Neural crest cell (in vitro differentiated cells): Measurements from ENCODE around the gene CTF1. TPM values are rescaled to one million over a fixed set of nuclear protein-coding genes. Genes with fewer than 3 reads are reported as not detected.
"Not testable (repeated sequence)": the region's sequence is repeated elsewhere in the genome, so short reads cannot be mapped to it uniquely, and the experiment has no call there.

Source experiments
- DNase-seq: peaks from one replicate; pipeline ENCODE4 v3.0.0; 2021; ENCODE audit warnings: low read depth, mixed read lengths, low spot score
- H3K27ac Mint-ChIP-seq: one replicate; pipeline ENCODE4 v1.8.0; 2021; ENCODE audit warnings: mild to moderate bottlenecking, mixed read lengths; ENCODE audit not compliant: unreplicated experiment
- H3K27me3 Mint-ChIP-seq: 2 replicates; pipeline ENCODE4 v1.8.0; 2021; ENCODE audit warnings: low read depth, mild to moderate bottlenecking, mixed read lengths
- H3K36me3 Mint-ChIP-seq: 2 replicates; pipeline ENCODE4 v1.8.0; 2021; ENCODE audit warnings: low read depth, mild to moderate bottlenecking, mixed read lengths
- H3K4me1 Mint-ChIP-seq: 2 replicates; pipeline ENCODE4 v1.8.0; 2021; ENCODE audit warnings: mixed read lengths
- H3K4me3 Mint-ChIP-seq: one replicate; pipeline ENCODE4 v1.8.0; 2021; ENCODE audit warnings: mild to moderate bottlenecking, mixed read lengths
- H3K9me3 Mint-ChIP-seq: 2 replicates; pipeline ENCODE4 v1.8.0; 2021; ENCODE audit warnings: mixed read lengths
- CTCF ChIP-seq: fragments of 200-600 bp; sonication (generic); conservative IDR thresholded peaks from 2 replicates; pipeline ENCODE4 v1.5.0; 2021; ENCODE audit warnings: antibody characterized with exemption, mild to moderate bottlenecking
- total RNA-seq: library from RNA; stranded (reverse); gene quantifications from 2 replicates; pipeline ENCODE4 v1.2.1, GENCODE V29; 2021

Gene CTF1
- total RNA-seq, 1 donor from 2014 or later = 1.6 TPM

DNA sequence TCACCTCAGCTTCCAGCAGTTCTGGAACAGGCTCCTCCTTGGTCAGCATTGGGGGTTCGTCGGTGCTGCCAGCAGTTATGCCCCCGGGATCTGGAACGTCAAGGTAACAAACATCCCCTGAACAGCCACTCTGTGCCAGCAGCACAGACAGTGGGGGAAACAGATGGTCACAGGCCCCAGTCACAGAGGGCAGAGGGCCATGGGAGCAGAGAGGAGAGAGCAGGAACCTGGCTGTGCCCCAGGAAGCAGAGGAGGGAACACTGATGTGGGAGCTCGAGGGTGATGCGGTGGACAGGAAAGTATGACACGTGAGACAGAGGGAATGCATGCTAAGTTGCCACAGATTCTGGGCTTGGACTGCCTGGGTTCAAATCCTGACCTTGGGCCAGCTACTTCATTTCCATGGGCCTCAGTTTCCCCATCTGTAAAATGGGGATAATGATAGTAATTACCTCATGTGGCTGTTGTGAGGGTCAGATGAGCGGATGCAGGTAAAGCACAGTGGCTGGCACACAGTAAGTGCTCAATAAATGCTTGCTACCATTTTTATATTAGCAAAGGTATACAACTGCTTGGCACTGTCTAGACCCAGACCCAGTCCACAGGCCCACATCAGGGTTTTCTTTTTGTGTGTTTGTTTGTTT, 7.4 kb upstream of the CTF1 start:
- H3K36me3 Mint-ChIP-seq = peaks cover 14% of the 10 kb centered on the region
- no peaks in the 10 kb centered on the region for H3K9me3 Mint-ChIP-seq
- no peak for TF ChIP-seq CTCF
- H3K4me3 Mint-ChIP-seq = peak overlapping the region; percentile 57
- peaks cover 13% of the 10 kb centered on the region for H3K4me1 Mint-ChIP-seq
- DNase-seq = no peak
- H3K27ac Mint-ChIP-seq = no peak overlapping the region
- H3K27me3 Mint-ChIP-seq = no peaks in the 10 kb centered on the region

- DNase-seq = no peak
- Mint-ChIP-seq H3K36me3 (peaks cover 14% of the 10 kb centered on the region), H3K27ac (no peak overlapping the region), H3K27me3 (no peaks in the 10 kb centered on the region), H3K4me3 (peak overlapping the region; percentile 39), H3K9me3 (no peaks in the 10 kb centered on the region), H3K4me1 (peaks cover 19% of the 10 kb centered on the region)
- TF ChIP-seq CTCF = no peak
Measured at GRCh38 chr16:30889721-30890120, 6.7 kb upstream of the CTF1 start.

- not testable (repeated sequence) for H3K9me3 Mint-ChIP-seq, H3K27me3 Mint-ChIP-seq, H3K27ac Mint-ChIP-seq, DNase-seq
- peak overlapping the region; percentile 54 for H3K4me3 Mint-ChIP-seq
- H3K4me1 Mint-ChIP-seq = peaks cover 35% of the 10 kb centered on the region
- peaks cover 10% of the 10 kb centered on the region for H3K36me3 Mint-ChIP-seq
Measured at GRCh38 chr16:30891043-30891823, 5.2 kb upstream of the CTF1 start.

GRCh38 chr16:30892670-30893416, 3.6 kb upstream of the CTF1 start:
- peak overlapping the region; percentile 62 for H3K27ac Mint-ChIP-seq
- no peak for TF ChIP-seq CTCF
- H3K4me1 Mint-ChIP-seq = peaks cover 43% of the 10 kb centered on the region

DNA sequence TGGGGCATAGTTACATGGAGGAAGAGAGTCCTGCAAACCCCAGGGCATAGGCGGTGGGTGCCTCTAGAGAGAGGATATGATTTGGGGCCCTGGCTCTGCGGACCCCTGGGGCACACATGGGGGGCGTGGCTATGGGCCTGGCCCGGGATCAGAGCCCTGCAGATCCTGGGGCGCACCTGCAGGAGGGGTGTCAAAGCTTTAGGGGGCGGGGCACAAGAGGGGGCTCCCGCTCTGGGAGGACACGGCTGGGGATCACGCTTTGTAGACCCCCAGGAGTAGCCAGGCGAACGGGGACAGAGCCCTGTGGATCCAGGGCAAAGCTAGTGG, 3.0 kb upstream of the CTF1 start:
- H3K36me3 Mint-ChIP-seq = peaks cover 10% of the 10 kb centered on the region
- no peak for TF ChIP-seq CTCF
- H3K27ac Mint-ChIP-seq = no peak overlapping the region
- no peaks in the 10 kb centered on the region for H3K9me3 Mint-ChIP-seq
- peaks cover 2% of the 10 kb centered on the region for H3K27me3 Mint-ChIP-seq
- H3K4me3 Mint-ChIP-seq = peak overlapping the region; percentile 89
- H3K4me1 Mint-ChIP-seq = peaks cover 43% of the 10 kb centered on the region
- no peak for DNase-seq

More at GRCh38 chr16:30892670-30893416, 3.6 kb upstream of the CTF1 start:
- no peaks in the 10 kb centered on the region for H3K9me3 Mint-ChIP-seq
- DNase-seq = no peak
- peak overlapping the region; percentile 89 for H3K4me3 Mint-ChIP-seq
- peaks cover 10% of the 10 kb centered on the region for H3K36me3 Mint-ChIP-seq
- H3K27me3 Mint-ChIP-seq = peaks cover 2% of the 10 kb centered on the region
